Cardiac fibroblast (primary cell): ENCODE results near the gene CAPN14.

ENCODE experiments used
- DNase-seq, 2 donors: peaks; one replicate each; pipeline versions ENCODE4 v3.0.0 to v3.0.0-alpha.2; 2010; ENCODE audit warnings: low read depth in 2 of 2
- H3K4me3 ChIP-seq, 2 donors: replicated peaks in 1 of 2; 1 replicate in 1 of 2; 2 replicates in 1 of 2; pipeline ENCODE4 v1.5.1; 2011; ENCODE audit warnings: low read depth in 2 of 2, low read length in 2 of 2, mild to moderate bottlenecking in 2 of 2, moderate library complexity in 1 of 2
- CTCF ChIP-seq: IDR thresholded peaks from one replicate; pipeline ENCODE4 v1.5.1; 2011; ENCODE audit warnings: low read depth, mild to moderate bottlenecking, low read length, inconsistent platforms

Gene CAPN14

GRCh38 chr2:31258351-31258750 is 41.0 kb upstream of the CAPN14 start:
- DNase-seq, result no peak
- no peak for TF ChIP-seq CTCF
- H3K4me3 ChIP-seq, result no peak overlapping the region

GRCh38 chr2:31256611-31257382 is 39.5 kb upstream of the CAPN14 start:
- TF ChIP-seq CTCF, result no peak
- H3K4me3 ChIP-seq, result no peak overlapping the region
- no peak for DNase-seq

- no peak for DNase-seq
- no peak for TF ChIP-seq CTCF
- H3K4me3 ChIP-seq, result no peak overlapping the region
Measured at GRCh38 chr2:31255911-31256571, 38.7 kb upstream of the CAPN14 start.

GRCh38 chr2:31254237-31255203 is 37.2 kb upstream of the CAPN14 start:
- no peak overlapping the region for H3K4me3 ChIP-seq
- TF ChIP-seq CTCF, result no peak
- DNase-seq, result no peak

GRCh38 chr2:31253356-31254131 is 36.2 kb upstream of the CAPN14 start:
- DNase-seq, result no peak

More at GRCh38 chr2:31253356-31254131, 36.2 kb upstream of the CAPN14 start:
- no peak for TF ChIP-seq CTCF
- no peak overlapping the region for H3K4me3 ChIP-seq
